Ureter (tissue), 1 donor: ENCODE data around the gene GRAMD1A. TPM values are rescaled to one million over a fixed set of nuclear protein-coding genes. Genes with fewer than 3 reads are reported as not detected.
"Not testable (repeated sequence)": the region's sequence is repeated elsewhere in the genome, so short reads cannot be mapped to it uniquely, and the experiment has no call there.

Experiments used
- DNase-seq: peaks from one replicate; pipeline ENCODE4 v3.0.0-alpha.2; 2020; ENCODE audit warnings: low spot score
- total RNA-seq: library from RNA; stranded (reverse); gene quantifications from one replicate; pipeline ENCODE4 v1.2.4, GENCODE V29; 2023
- donor health status: DM: yes; HTN: yes; CAD: no.

GRAMD1A gene
- total RNA-seq, 1 donor from 2014 or later, result 71.3 TPM

DNA sequence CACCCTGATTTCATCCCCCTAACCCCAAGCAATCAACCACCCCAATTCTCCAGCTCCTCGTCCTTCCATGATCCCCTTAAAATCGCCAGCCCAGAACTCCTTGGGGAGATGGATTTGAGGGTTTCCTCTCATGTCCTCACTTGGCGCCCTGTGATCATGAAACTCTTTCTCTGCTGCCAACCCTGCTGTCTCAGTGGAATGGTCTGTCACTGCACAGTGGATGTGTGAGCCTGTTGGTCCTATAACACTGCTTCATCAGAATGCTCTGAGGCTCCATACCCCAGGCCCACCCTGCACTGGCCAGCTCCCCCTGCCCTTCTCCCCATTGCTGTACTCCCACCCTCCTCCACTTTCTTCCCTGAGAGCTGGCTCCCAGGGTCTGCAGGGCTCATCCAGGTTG, 23.5 kb upstream of the GRAMD1A start:
- no peak for DNase-seq

DNA sequence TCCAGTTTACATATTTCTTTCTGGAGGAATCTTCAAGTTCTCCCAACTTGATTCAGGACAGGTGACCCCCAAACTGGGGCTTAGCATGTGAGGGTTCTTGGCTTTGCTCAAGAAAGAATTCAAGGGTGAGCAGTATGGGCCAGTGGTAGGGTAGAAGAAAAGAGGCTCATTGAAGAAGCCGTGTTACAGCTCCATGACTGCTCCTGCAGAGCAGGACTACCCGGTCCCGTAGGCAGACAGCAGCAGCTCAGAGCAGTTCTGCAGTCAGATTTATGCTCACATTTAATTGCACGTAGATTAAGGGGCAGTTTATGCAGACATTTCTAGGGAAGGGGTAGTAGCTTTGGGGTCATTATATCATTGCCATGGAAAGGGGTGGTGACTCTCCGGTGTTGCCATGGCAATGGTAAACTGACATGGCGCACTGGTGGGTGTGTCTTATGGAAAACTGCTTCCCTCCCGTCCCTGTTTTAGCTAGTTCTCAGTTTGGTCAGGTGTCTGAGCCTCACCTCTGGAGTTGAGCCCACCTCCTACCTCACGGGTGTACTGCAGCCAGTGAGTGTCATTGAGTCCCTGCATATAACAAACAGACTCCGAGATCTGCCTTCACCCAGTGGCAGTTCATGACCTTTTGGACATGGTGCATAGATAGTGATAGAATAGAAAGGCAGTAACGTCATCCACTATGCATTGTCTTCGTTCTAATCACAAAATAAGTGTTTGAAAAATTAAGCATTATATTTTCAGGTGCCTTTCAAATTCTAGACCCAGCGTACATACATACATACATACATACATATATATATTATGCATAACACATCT, 20.1 kb upstream of the GRAMD1A start:
- no peak for DNase-seq

GRCh38 chr19:34982275-34982674, 17.8 kb upstream of the GRAMD1A start:
- DNase-seq, result no peak

- no peak for DNase-seq
These were observed 16.3 kb upstream of the GRAMD1A start for GRCh38 chr19:34983786-34984185.

DNA sequence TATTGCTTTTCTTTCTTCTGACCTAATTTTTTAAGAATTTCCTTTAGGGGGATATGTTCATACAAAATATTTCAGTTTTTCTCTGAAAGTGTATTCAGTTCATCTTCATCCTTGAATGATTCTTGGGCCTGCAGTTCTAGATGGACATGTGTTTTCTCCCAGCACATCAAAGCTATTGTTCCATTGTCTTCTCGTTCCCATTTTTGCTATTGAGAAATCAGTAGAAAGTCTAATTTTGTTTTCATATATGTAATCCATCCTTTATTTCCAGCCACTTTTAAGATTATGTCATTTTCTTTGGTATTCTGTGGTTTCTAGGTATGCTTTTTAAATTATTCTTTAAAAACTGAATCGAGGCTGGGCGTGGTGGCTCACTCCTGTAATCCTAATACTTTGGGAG, 15.8 kb upstream of the GRAMD1A start:
- DNase-seq, result no peak

DNA sequence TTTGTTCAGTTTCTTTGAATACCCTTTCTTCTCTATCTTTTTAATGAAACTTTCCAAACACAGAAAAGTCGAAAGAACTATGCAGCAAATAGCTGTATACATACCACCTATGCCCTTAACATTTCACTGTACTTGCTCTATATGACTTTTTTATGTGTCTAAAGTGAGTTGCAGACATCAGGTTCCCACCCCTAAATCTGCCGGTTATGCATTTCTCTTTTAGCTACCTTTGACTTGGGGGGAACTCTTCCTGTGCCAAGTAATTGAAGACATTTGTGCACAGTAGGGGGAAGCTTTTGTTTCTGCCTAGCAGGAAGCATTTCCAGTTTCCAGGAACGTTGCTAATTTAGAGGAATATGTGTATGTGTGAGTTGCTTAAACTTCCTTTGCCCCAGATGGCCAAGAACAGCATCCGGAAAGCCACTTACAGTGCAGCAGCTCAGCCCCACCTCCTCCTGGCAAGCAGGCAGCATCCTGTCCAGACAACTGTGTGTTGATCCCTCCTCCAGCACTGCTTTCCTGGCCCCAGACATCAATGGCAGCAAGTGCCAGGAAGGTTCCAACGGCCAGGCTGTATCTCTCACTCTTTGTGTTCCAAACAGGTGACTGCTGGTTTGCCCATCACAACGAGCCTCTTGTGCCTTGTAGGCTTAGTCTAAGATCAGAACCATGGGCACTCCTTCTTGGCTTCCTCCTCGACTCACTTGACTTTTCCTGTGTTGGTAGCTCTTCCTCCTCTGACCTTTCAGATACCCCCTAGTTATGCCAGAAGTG, 14.7 kb upstream of the GRAMD1A start:
- no peak for DNase-seq

- DNase-seq, result no peak
These were observed 12.0 kb upstream of the GRAMD1A start for GRCh38 chr19:34988119-34988518.

DNA sequence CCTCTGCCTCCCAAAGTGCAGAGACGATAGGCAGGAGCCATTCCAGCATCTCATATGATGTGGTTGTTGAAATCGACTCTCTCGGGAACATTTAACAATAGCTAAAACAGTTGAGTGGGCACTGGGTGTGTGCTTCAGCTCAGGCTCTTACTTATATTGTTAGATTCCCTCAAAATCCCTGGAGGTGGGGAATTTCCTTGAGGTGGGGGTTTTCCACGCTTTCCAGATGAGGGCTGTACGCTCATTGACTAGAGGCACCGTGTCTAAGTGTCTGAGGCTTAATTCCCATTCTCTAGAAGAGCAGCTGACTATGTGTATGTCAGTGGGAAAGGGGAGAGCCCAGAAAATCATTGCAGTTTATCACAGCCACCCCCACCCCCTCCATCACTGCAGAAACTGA, 10.8 kb upstream of the GRAMD1A start:
- DNase-seq, result no peak

DNA sequence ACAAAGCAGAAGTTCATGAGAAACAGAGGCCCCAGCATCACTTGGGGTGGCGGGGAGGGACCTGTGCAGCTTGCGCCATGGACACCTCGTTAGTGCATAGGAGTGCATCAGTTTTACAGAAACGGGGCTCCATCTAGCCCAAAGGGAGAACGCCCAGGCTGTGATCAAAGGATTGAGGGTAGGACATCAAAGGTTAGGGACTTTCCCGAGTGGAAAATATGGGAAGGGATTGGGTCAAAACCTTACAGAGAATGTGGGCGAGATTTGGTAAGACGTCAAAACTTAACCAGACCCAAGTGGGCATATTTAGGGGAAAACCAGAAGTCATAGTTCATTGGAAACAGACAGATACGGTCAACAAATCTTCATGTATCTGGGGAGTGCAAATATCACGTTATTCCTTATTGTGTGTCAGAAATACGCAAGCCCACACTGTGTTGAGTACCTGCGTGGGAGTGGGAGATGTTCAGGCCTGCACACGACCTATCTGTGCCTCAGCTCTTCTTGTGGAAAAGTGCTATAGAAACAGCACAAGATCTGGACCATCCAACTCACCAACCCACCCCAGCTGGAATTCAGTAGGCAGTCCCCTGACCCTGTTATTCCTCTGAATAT, 9.4 kb upstream of the GRAMD1A start:
- no peak for DNase-seq

DNA sequence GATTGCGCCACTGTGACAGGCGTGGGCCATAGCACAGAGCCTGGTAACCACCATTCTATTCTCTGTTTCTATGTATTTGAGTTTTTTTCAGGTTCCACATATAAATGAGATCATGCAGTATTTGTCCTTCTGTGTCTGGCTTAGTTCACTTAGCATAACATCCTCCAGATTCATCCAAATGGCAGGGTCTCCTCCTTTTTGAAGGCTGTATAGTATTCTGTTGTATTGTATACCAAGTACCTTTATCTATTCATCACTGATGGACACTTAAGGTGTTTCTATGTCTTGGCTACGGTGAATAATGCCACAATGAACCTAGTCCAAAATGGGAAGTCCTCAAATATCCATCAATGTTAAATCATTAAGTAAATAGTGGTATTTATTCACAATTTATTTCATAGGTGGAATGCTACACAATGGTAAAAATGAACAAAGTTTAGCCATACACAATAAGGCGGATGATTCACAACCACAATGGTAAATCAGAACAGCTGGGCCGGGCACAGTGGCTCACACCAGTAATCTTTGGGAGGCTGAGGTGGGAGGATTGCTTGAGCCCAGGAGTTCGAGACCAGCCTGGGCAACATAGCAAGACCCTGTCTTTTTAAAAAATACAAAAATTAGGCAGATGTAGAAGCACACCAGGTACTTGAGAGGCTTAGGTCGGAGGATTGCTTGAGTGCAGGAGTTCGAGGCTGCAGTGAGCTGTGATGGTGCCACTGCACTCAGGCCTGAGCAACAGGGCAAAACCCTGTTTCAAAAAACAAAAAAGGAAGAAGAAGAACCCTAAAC, 8.4 kb upstream of the GRAMD1A start:
- DNase-seq, result no peak

- not testable (repeated sequence) for DNase-seq
These were observed 7.5 kb upstream of the GRAMD1A start for GRCh38 chr19:34992582-34992981.

- no peak for DNase-seq
These were observed 5.9 kb upstream of the GRAMD1A start for GRCh38 chr19:34994286-34994642.

- no peak for DNase-seq
These were observed 5.2 kb upstream of the GRAMD1A start for GRCh38 chr19:34994643-34995541.

- no peak for DNase-seq
These were observed 4.6 kb upstream of the GRAMD1A start for GRCh38 chr19:34995551-34995950.

DNA sequence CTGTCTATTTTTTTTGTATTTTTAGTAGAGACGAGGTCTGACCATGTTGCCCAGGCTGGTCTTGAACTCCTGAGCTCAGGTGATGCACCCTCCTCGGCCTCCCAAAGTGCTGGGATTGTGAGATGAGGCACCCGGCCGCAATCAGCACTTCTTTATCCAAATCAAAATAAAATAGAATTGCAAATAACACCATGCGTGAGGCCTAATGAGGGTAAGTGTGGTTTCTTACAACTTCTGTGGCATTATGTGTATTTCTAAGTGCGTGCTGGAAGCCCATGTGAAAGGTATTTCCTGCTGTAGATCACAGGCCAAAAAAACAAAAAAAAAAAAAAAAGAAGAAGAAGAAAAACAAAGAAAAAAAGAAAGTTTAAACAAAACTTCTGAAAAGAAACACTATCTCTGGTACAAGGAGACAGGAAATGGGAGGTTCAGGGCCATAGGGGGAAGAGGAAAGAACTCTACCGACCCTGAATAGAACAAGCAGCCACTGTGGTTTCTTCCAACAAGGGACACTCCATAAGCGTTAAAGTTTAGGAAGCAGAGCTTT, 3.0 kb upstream of the GRAMD1A start:
- no peak for DNase-seq

DNA sequence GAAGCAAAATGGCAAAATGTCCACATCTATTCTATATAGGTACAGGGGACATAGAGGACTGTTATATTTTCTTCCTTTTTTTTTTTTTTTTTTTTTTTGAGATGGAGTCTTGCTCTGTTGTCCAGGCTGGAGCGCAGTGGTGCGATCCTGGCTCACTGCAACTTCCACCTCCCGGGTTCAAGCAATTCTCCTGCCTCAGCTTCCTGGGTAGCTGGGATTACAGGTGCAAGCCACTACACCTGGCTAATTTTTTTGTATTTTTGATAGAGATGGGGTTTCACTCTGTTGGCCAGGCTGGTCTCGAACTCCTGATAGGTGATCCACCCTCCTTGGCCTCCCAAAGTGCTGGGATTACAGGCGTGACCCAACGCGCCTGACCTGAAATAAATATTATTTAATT, 1.9 kb upstream of the GRAMD1A start:
- DNase-seq, result not testable (repeated sequence)

- DNase-seq, result no peak
These were observed 1.2 kb upstream of the GRAMD1A start for GRCh38 chr19:34998777-34999497.

- DNase-seq, result no peak
These were observed 169 bp downstream of the GRAMD1A start for GRCh38 chr19:35000338-35000646.

- no peak for DNase-seq
These were observed 751 bp downstream of the GRAMD1A start for GRCh38 chr19:35000647-35001501.
